Measurements from ENCODE around the gene KIRREL3.

- TF ChIP-seq CTCF (IDR thresholded peaks at IDR 0.05; ENCODE audit: insufficient read depth, low read length) = no peak
- TF ChIP-seq GABPA (IDR thresholded peaks at IDR 0.05; ENCODE audit: low read depth) = no peak
- TF ChIP-seq POLR2AphosphoS5 (IDR thresholded peaks at IDR 0.05; ENCODE audit: low read depth) = no peak
- TF ChIP-seq REST (IDR thresholded peaks at IDR 0.05; ENCODE audit: insufficient replicate concordance, low read depth) = no peak
Measured at GRCh38 chr11:126918556-126918955, 82.0 kb downstream of the KIRREL3 start.

All from HL-60 (cell line).